GM21423 (cell line): ENCODE data around the gene KCNIP1.

Experiments
- ATAC-seq: cut with Tn5 transposase; IDR thresholded peaks from one replicate; pipeline ENCODE4 v1.9.1; 2021; ENCODE audit warnings: mild to moderate bottlenecking, moderate library complexity; ENCODE audit not compliant: unreplicated experiment

Gene KCNIP1

DNA sequence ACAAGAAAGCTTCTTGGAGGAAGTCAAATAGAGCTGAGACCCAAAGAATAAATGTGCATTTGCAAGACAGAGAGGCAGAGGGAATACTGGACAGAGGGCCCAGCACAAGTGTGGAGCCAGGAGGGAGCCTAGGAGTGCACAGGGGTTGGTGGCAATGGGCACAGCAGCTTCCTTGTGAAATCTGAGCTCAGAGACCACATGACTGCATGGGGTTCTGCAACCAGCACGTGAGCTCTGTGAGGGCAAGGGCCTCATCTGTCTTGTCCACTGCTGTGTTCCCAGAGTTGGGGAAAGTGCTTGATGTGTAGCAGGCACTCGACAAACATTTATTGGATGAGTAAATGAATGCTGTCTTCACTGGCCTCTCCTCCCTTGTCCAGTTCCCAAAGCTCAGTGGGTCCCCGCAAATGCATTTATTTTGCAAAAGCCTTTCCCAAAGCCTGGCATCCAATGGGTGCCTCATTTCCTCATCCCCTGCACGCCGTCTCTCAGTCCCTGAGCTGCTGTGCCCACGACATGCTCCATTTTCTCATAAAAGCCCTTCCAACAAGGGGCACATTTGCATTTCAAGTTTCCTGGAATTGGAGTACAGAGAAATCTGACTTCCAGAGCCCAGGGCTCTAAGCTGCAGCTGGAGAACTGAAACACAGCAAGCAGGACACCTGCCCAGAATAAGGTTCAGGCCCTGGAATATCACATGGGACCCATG lies 58.5 kb downstream of the KCNIP1 start:
- ATAC-seq: no peak

DNA sequence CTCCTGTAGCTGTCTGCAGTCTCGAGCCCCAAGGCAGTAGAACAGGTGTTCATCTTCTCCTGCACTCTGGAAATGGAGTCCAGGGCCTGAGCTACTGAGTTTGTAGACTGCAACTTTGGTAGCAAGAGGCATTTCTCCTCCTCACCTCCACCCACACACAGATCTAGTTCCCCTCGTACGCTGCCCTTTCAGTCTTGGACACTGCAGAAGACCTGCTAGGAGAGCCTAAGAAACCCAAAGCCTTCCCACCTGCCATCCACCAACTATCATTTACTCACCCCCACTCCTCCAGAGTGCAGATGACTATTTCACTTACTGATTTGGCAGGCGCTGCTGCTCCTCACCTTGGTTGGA lies 59.0 kb downstream of the KCNIP1 start:
- no peak for ATAC-seq

DNA sequence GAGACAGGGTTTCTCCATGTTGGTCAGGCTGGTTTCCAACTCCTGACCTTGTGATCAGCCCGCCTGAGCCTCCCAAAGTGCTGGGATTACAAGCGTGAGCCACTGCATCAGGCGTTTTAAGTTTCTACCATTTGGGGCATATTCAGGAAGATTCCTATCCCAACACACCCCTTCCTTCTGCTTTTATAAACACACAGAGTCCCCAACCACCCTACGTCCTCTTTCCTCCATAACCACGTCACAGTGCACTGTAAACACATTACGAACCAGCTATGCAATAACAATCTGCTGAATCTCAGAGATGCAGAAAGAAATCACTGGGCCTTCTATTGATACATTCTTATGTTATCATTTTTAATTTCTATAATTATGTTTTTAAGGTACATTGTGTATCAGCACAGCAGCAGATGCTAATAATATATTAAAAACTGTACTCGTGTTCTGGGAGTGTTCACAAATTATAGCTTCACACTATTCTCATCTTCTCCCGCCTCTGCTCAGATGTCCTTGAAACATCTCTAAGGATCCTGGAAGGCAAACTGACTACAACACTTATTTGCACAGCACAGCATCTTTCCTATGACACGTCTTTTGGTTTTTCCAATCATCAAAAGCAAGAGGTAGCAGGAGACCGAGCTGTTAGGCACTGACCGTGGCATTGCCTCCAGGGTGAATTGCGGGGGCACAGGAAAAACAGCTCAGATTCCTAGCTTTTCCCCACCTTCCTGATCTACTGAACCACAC lies 60.2 kb downstream of the KCNIP1 start:
- ATAC-seq: no peak

DNA sequence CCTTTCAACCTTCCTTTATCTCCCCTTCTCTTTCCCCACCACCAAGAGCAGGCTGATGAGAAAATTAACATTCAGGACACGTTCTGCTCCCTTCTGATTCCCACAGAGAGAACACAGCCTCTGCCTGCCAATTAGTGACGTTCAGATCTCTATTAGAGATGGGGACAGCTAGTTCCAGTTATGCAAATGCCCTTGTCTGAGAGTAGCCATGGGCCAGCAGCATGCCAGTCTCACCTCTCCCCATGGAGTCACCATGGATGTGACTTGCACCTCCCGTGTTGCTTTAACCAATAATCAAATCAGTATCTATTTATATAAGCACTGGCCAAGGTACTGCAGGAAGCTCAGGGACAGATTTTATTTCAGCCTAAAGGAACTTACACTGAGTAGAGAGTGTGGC lies 61.3 kb downstream of the KCNIP1 start:
- ATAC-seq: no peak

DNA sequence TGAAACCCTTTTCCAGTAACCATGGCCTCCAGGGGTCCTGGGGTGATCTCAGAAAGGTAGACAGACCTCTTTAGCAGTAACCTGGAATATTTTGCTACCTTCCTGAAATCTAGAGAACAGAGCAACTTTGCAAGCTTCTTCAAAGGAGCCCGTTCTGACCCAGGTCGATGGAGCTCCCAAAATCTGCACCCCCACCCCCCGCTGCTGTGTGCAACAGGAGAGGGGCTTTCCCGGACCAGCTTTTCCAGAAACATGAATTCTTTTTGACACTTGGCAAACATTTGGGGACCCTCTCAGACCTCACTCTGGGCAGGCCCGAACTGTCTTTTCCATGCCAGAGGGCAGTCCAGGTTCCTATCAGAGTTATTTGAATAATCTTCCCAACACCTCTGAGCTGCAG lies 65.3 kb downstream of the KCNIP1 start:
- ATAC-seq: no peak

DNA sequence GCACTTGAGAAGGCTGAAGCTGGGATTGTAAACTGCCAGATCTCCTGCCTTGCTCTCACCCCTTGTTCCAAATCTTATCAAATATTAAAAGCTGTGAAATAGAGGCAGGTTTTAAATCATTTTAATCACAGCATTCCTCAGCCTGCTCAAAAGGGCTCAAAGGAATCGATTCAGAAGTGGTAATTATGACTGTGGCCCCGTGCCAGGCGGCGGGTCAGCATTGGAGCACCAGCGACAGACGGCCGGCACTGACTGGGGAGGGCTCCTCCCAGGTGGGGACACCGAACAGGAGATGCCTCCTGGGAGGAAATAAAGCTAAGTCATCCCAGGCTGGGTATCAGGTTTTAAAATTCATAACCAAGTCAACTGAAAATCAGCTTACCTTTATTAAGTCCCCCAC lies 66.7 kb downstream of the KCNIP1 start:
- no peak for ATAC-seq

DNA sequence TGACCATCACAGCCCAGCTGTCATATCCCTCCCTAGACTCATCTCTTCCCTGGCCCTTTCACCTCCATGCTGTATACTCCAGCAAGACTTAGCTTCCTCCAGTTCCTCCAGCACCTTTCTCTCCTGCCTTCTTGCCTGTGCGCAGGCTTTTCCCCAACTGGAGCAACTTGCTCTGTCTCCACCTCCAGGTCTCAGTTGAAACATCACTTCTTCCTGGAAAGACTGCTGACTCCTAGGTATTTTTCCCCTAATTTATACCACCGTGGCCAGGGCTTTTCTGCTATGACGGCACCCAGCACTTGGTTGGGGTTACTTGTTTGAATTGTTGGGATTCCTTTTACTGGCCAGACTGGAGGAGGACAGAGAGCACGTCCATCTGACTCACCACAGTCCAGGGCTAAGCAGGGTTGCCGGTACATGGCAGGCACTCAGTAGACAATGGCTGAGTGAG lies 67.5 kb downstream of the KCNIP1 start:
- no peak for ATAC-seq

DNA sequence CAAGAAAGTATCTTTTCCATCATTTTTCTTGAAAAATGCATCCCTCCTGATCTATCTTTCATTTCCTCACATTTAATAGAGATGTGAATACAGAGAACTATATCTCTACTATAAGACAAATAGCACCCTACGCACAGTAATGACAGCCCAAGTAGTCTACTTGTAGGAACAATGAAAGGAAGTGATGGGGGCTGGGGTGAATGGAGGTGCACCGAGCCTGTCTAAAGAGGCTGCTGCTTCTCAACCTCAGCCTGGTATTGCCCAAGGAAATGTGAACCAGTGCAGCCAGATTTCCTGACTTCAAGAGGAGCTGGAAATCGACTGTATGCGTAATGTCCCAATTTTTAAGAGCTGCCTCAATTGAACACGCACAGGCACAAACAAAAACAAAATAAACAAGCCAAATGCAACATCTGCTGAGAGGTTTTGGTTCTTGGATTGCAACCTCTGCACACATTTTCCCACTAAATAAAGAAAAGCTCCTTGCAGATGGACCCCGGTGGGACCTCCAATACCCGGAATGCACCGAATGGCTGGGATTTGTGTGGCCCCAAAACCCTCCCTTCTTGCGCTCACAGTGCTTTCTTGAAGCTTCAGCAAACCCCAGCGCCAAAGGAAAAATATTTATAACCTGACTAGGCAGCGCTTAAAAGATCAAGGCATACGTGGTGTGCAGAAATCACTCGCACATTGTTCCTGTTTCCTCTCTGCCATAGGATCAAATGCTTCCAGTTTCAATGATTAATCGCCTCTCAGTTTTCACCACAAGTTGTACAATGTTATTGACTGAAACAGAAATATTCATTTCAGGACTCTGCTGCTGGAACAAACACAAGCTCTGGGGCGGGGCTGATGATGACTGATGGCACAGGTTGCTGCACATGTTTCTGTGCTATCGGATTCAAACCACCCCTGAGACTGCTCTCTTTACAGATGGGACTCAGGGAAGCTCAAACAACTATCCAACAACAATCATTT lies 68.3 kb downstream of the KCNIP1 start:
- ATAC-seq: peak; percentile 90

DNA sequence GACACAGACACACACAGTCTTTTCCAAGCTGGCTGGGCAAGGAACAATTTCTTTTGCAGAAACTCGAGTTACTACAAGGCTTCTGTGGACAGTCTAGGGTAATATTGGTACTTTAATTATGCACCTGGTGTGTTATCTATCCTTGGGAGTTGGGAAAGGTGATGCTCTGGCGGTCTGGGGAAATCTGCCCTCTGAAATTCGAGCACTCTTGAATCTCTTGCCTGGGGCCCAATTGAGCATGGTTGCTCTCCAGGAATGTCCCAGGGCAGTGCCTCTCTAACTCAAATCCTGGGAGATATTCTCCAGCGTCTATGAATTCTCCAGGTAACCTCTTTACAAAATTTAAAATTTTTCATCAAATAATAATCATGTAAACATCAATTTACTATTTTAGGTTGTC lies 69.3 kb downstream of the KCNIP1 start:
- ATAC-seq: no peak

DNA sequence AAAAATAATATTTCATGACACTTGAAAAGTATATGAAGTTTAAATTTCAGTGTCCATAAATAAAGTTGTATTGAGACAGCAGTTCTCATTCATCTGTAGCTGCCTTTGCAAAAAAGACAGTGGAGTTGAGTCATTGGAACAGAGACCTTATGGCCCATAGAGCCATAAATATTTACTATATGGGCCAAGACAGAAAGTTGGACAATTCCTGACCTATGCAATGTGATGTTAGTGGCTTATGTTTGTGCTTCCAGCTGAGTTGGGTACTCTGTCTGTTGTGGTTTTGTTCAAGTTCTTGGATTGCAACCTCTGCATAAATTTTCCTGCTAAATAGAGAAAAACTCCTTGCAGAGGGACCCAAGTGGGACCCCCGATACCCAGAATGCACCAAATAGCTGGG lies 69.8 kb downstream of the KCNIP1 start:
- no peak for ATAC-seq

DNA sequence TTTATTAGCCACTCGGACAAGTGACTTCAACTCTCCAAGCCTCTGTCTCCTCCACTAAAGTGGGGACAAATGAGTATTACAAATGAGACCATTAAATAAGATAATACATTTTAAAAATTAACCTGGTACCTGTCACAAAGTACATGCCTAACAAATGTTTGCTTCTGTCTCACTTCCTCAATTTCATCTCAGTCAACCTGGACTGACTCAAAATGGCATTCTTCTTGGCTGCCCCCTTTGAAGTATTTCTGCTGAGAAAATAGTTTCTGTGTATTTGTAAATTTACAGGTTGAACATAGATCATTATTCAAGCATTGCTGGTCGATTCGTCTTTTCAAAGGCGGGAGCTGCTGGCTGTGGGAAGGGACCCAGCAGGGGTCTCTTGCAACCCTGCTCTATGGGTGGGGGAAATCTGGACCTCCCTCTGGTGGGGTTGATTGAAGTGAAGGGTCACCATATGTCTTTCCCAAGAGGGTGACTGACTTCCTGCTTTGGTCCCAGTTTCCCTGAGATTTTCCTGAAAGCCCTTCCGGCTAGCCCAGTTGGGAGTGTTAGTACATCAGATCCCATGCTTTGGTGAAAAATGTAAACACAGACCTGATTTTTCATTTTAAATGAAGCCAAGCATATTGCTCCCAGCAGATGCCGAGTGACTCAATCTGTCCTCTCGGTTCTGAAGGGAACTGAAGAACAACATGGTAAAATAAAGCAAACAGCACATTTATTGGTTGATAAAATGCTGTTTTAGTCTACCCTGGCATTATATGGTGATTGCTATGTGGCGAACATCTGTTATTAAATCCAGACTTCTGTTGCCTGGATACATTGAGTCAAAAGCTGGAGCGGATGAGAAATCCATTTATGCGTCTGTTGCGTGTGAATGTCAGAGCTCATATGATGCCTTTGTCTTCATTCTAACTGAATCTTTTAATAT lies 73.0 kb downstream of the KCNIP1 start:
- ATAC-seq: no peak

DNA sequence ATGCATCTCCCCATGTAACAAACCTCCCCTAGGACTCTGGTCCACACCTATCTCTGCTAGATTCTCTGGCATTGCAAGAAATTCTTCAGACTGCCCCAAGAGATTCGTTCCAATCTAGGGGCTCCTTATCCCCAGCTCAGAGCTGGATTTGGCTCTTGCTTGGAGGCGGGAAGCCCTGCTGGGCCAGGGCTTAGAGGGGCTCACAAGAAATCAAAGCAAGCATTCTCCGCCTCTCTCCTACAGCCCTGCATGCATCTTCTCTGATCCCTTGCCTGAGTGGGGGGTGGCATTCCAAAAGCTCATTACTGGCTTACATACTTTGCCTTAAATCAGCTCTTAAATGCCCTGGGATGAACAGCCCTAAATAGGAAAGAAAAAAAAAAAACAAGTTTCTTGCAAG lies 75.8 kb downstream of the KCNIP1 start:
- ATAC-seq: no peak

DNA sequence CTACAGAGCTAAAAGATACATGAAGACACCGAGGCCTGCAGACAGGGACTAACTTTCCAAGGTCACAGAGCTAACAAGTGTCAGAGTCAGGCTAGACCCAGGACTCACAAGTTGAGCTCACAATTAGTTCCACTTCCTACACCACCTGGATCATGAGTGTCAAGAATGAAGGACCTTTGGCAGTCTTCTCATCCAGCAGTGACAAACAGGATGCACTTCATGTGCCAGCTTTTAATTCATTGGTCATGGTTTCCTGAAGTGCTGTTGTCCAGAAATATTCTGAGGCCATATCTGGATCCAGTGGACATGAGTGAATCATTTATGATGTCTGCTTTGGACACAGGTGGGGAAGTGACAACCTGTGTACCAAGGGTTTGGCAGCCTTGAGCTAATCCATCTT lies 77.4 kb downstream of the KCNIP1 start:
- ATAC-seq: no peak

DNA sequence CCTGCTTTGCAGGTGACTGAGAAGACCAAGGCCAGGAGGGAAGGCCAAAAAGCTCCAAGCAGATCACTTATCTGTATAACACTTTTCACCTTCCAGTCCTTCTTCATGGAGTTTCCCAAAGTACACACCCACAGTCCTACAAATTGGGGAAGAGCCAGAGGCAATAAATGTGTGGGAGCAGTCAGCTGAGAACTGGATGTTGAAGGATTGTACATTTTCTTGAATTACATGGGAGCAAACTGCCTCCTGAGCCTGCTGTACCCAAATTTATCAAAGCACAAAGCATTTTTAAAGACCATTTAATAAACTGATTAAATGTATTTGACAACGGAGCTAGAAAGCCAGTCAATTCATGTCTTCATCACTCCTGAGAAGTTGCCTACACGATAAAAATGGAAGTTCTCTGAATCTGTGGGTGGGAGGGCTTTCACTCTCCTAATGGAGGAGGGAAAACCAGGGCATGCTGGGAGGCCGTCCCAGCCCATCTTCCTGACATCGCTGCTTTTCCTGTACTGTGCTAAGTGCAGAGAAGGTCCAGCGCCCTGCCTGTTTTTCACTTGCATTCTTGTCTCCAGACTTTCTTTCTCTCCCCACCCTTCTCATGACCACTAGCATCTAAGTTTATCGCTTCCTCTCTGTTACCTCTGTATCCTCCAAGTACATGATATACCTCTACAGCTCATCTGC lies 79.0 kb downstream of the KCNIP1 start:
- ATAC-seq: no peak

DNA sequence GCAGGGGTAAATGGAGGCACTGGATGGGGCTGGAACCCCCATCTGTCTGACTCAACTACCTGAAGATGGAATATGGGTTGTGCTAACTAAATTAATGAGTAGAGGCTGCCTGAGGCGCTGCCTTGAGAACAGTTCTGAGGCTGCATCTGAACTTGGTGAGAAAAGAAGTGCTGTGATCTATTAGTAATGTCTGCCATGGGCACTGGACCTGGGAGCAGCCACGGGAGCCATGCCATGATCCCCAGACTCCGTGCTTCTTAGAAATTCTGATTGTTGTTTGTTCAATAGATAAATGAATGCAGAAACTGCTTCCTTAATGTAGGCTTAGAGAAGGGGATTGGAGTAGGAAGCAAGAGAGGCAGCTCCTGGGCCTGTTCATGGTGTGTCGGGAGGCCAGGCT lies 80.2 kb downstream of the KCNIP1 start:
- ATAC-seq: no peak

DNA sequence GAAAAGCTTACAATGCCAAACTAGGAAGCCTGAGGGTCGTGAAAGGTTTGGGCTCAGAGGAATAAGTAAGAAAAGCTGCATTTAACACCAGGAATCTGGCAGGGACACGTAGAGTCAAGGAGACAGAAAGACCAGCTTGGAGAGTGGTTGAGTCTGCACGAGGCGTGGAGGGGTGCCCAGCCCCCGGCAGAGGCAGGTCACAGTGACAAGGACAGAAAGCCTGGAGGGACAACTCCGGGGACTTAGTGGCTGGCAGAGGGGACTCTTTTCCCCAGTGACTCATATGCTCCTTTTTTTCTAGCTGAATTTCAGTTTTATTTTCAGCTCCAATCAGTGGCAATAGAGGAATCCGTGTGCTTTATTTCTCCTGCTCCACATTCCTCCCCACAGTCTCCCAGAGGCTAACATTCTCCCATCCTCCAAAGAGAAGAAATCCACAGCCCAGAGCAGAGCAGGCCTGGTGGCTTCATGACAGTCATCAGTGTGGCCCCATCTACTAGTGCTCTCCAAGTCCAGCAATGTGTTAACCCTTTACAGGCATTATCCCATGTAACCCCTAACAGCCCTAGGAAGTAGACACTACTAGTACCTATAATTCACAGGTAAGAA lies 80.7 kb downstream of the KCNIP1 start:
- ATAC-seq: no peak

DNA sequence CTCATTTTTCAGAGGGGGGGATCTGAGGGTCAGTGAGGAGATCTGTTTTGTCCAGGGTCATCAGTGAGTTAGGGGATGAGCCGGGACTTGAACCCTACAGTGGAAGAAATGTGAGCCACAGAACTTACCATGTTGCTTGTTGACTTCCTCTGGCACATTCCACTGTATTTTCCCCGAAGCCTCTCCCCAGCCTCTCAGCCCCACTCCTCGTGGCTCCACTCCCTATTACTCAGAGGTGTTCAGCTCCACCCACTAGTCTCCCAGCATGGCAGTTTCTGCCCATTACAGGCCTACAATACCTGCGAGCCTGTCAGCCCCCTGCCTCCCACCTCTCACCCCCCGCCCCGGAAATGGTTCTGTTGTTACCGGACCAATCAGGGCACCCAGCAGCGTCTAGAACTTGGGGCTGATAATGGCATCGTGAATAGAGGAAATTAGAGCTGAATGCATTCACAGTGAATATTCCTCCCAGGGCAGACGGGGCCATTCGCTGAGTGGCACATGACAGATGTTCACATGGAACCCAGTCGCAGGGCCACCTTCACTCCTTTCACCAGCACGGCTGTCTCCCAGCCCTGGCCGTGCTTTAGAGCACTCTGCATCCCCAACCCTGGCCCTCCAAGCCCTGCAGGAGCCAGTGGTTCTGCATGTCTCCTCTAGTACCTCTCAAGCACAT lies 81.6 kb downstream of the KCNIP1 start:
- ATAC-seq: no peak

DNA sequence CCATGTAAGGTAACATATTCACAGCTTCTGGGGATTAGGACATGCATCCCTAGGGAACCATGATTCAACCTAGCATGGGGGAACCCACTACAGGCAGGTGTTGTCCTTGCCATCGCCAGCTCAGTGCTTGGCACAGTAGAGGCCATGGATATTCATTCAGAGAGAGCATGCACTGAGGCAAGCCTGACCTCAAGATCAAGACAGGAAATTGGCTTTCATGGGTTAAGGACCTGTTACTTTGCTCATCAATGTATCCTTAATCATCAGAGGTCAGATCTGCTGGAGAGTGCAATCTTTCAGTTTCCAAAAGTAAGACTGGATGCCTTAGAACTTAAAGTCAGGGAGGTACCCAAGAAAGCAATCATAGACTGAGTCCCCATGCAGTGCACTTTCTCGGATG lies 84.0 kb downstream of the KCNIP1 start:
- no peak for ATAC-seq

DNA sequence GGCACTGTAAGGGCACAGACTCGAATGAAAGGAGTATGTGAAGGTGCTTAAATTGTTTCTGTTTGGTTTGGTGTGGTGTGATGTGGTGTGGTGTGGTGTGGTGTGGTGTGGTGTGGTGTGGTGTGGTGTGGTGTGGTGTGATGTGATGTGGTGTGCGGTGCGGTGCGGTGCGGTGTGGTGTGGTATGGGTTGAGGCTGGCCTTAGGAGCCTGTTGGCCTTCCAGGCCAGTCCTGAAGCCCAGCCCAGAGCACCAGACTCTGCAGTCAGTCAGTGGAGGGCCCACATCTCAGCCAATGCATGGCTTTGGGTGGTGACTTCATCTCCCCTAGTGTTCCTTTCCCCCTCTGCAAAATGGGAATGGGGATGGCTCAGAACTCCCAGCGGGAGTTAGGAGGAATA lies 85.8 kb downstream of the KCNIP1 start:
- ATAC-seq: no peak
